ENCODE results near the gene RTP1. TPM values are rescaled to one million over a fixed set of nuclear protein-coding genes. Genes with fewer than 3 reads are reported as not detected.
"Not testable (repeated sequence)": the region's sequence is repeated elsewhere in the genome, so short reads cannot be mapped to it uniquely, and the experiment has no call there.

RTP1 gene
- polyA plus RNA-seq, 3 donors, result not detected

DNA sequence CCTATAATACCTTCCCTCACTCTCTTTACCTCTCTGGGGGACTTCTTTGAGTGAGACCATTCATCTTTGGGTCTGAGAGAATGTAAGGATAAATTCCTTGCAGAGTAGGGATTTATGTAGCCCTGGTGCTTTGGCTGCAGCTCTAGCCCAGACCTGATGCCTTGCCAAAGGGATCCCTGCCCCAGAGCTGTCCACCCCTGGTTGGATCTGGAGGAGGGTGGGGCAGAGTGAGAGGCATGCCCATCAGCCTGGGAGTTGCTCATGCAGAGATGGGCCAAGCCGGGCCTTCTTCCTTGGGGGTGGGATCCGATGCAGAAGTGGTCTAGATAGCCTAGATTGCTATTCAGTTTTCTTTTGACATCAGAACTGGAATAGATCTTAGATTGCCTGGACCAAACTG, 31.5 kb downstream of the RTP1 start:
- 81 to 100% (median 82%) methylated on average over 2 of the region's 2 CpGs for WGBS, 3 donors
- H3K27ac ChIP-seq (ENCODE audit: low read depth, low read length), result no peak overlapping the region

DNA sequence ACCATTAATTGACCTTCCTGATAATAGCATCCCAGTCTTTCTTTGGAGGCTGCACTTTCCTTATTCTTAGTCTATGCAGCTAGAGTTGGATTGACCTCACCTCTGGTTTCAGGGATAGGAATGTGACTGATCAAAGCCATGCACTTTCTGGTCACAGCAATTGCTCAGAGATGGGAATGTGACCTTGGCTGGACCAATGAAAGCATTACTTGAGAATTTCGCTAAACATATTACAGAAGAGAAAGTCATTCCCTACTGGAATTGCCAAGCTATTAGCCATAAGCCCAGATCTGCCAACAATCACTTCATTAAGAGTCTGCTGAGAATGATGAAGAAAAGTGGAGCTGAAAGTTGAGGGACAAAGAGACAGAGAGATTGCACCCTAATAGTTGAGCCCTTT, 32.7 kb downstream of the RTP1 start:
- WGBS, 3 donors, result 90 to 96% (median 94%) methylated on average over 1 of the region's 1 CpG
- no peak overlapping the region for H3K27ac ChIP-seq (ENCODE audit: low read depth, low read length)

DNA sequence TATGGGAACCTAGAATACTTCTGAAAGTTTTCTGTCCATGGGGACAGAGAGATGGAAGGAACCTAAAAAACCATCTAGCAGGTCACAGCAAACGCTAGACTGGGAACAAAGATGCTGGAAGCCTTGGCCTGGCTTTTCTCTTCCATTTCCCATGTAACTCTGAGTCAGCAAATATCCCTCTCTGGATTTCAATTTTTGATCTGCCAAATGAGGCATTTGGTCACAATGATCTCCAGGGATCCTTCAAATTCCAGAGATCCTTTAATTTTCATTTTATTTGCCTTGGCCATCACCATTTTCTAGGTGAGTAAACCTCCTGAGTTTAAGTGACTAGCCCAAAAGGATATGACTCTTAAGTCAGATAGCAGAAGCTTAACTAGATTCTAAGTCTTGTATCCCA, 39.7 kb downstream of the RTP1 start:
- 74 to 88% (median 82%) methylated on average over 1 of the region's 1 CpG for WGBS, 3 donors
- no peak overlapping the region for H3K27ac ChIP-seq (ENCODE audit: low read depth, low read length)

- H3K27ac ChIP-seq (ENCODE audit: low read depth, low read length), result no peak overlapping the region
Observed at GRCh38 chr3:187237741-187238140, 40.5 kb downstream of the RTP1 start.

- 54 to 78% (median 74%) methylated on average over 1 of the region's 1 CpG for WGBS, 3 donors
- no peak overlapping the region for H3K27ac ChIP-seq (ENCODE audit: low read depth, low read length)
Observed at GRCh38 chr3:187238239-187238638, 41.0 kb downstream of the RTP1 start.

GRCh38 chr3:187238835-187239234, 41.5 kb downstream of the RTP1 start:
- WGBS, 3 donors, result 83 to 96% (median 94%) methylated on average over 4 of the region's 4 CpGs
- not testable (repeated sequence) for H3K27ac ChIP-seq (ENCODE audit: low read depth, low read length)

DNA sequence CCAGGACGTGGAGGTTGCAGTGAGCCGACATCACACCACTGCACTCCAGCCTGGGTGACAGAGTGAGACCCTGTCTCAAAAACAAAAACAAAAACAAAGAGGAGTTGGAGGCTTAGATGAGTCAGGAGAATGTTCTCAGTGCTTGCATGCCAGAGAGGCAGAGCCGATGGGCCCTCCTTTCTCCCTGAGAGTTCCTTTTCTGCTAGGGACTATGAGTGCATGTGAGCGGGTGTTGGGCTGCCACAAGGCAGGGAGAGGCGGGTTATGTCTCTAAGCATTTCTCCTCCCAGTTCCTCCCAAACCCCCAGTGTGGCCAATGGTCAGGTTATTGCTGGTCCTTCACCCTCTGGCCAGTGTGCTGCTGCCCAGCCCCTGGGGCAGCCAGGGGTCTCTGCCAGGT, 45.1 kb downstream of the RTP1 start:
- H3K27ac ChIP-seq (ENCODE audit: low read depth, low read length), result no peak overlapping the region
- WGBS, 3 donors, result 80 to 99% (median 88%) methylated on average over 5 of the region's 5 CpGs

- 72 to 92% (median 91%) methylated on average over 4 of the region's 4 CpGs for WGBS, 3 donors
- H3K27ac ChIP-seq (ENCODE audit: low read depth, low read length), result no peak overlapping the region
Observed at GRCh38 chr3:187242900-187243299, 45.6 kb downstream of the RTP1 start.

DNA sequence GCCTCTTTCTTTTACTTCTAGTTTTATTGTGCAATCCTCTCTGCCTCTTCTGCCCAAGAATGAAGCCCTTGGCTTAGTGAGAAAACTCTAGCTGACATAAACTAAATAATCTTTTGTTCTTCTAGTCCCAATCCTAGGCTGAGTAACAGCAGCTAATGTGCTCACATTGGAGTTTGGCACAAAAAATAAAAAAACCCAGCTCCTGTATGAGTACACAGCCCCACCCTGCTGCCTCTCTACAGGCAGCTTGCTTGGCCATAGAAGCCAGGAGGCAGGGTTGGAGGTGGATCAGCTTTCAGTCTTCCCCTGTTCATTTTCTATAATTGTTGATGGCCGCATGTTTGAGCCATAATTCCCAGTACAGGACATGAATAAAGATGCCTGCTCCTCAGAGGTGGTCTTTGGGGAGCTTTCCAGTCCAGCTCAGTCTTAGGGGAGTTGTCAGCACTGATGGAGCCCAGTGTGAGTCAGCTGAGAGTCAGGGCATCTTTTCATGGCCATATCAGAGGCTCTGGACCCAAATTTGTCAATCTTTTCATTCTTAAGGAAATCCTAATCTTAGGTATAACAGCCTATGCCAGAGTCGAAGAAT, 46.7 kb downstream of the RTP1 start:
- H3K27ac ChIP-seq (ENCODE audit: low read depth, low read length), result no peak overlapping the region
- WGBS, 3 donors, result 69 to 76% (median 76%) methylated on average over 2 of the region's 2 CpGs

GRCh38 chr3:187247398-187247797, 50.1 kb downstream of the RTP1 start:
- WGBS, 3 donors, result 42 to 63% (median 60%) methylated on average over 3 of the region's 3 CpGs
- H3K27ac ChIP-seq (ENCODE audit: low read depth, low read length), result no peak overlapping the region

Other genes with a start within 250 kb of the RTP1 start
- 10 to 100 TPM in 1 of 3 donors, 1 to 10 TPM in 2; 3.8 to 14.3 (median 9.2) TPM for gene RPL39L, start 58.0 kb upstream of the RTP1 start, polyA plus RNA-seq
- gene MASP1, start 94.3 kb downstream of the RTP1 start, polyA plus RNA-seq, result 1 to 10 TPM in 2 of 3 donors, under 1 TPM in 1; 0.24 to 2.2 (median 1.9) TPM
- 1 to 10 TPM; 1.1 to 4.9 (median 1.6) TPM for gene RTP4, start 170.9 kb downstream of the RTP1 start, polyA plus RNA-seq